Gastroesophageal sphincter (tissue), 4 donors: Measurements from ENCODE around the gene RAF1. TPM values are rescaled to one million over a fixed set of nuclear protein-coding genes. Genes with fewer than 3 reads are reported as not detected.

Source experiments
- ATAC-seq: fragments of 150-250 bp; one replicate; pipeline ENCODE4 v1.9.1; 2016; ENCODE audit warnings: mild to moderate bottlenecking, moderate library complexity
- H3K27ac ChIP-seq, 4 donors: fragments of 200-600 bp; sonication (generic) in 3 of 4; 1 replicate in 3 of 4; 2 replicates in 1 of 4; pipeline ENCODE4 v1.5.1; 2016 to 2019
- H3K27me3 ChIP-seq: fragments of 200-600 bp; sonication (generic); one replicate; pipeline ENCODE4 v1.5.1; 2019
- H3K36me3 ChIP-seq, 2 donors: fragments of 200-600 bp; sonication (generic); one replicate each; pipeline ENCODE4 v1.5.1; 2019; ENCODE audit warnings: control low read depth in 1 of 2
- H3K4me1 ChIP-seq, 3 donors: fragments of 200-600 bp; sonication (generic); 1 replicate in 2 of 3; 2 replicates in 1 of 3; pipeline ENCODE4 v1.5.1; 2016 to 2019; ENCODE audit warnings: control low read depth in 2 of 3
- H3K4me3 ChIP-seq, 2 donors: fragments of 200-600 bp; sonication (generic); one replicate each; pipeline ENCODE4 v1.5.1; 2019; ENCODE audit warnings: mild to moderate bottlenecking in 1 of 2, moderate library complexity in 1 of 2
- H3K9me3 ChIP-seq, 3 donors: fragments of 200-600 bp; sonication (generic); one replicate each; pipeline ENCODE4 v1.5.1; 2017 to 2019; ENCODE audit warnings: control low read depth in 2 of 3
- CTCF ChIP-seq, 4 experiments: fragments of 200-600 bp in 2 of 4; fragments of 450-650 bp in 2 of 4; sonication (generic) in 1 of 4; IDR thresholded peaks; one replicate each; pipeline ENCODE4 v1.5.1; 2017 to 2019; ENCODE audit warnings: antibody characterized with exemption in 4 of 4, mild to moderate bottlenecking in 2 of 4, moderate library complexity in 2 of 4
- EP300 ChIP-seq: sonication (generic); formaldehyde crosslinking; IDR thresholded peaks from one replicate; pipeline ENCODE4 v1.6.1; 2017; ENCODE audit warnings: antibody characterized with exemption, mild to moderate bottlenecking
- POLR2A ChIP-seq, 2 donors: fragments of 450-650 bp; IDR thresholded peaks; one replicate each; pipeline ENCODE4 v1.6.1; 2017; ENCODE audit warnings: antibody characterized with exemption in 2 of 2, mild to moderate bottlenecking in 2 of 2, moderate library complexity in 1 of 2
- POLR2AphosphoS5 ChIP-seq: sonication (generic); formaldehyde crosslinking; IDR thresholded peaks from one replicate; pipeline ENCODE4 v1.6.1; 2017; ENCODE audit warnings: antibody characterized with exemption
- WGBS, 2 donors: methylation state at CpG; one replicate each; pipeline ENCODE4 v1.1.5; 2018; ENCODE audit warnings: low coverage in 1 of 2; 5-methylcytosine and 5-hydroxymethylcytosine counted together
- total RNA-seq, 4 donors: library from RNA; depleted of rRNA; stranded (reverse); fragments of >200 nt; gene quantifications; one replicate each; pipeline ENCODE4 v1.1.0, GENCODE V29; 2016

The RAF1 gene
- total RNA-seq, 4 donors from 2014 or later: 115 to 146 (median 130) TPM

GRCh38 chr3:12622335-12622734 lies 41.6 kb downstream of the RAF1 start:
- H3K27ac ChIP-seq: no peak overlapping the region
- peaks cover 0 to 15% of the 10 kb centered on the region in 2 donors for H3K36me3 ChIP-seq
- TF ChIP-seq CTCF (IDR thresholded peaks at IDR 0.05): no peak
- TF ChIP-seq POLR2AphosphoS5: no peak
- no peak for TF ChIP-seq POLR2A (IDR thresholded peaks at IDR 0.05)
- TF ChIP-seq EP300: no peak
- H3K4me3 ChIP-seq: no peak overlapping the region
- no peaks in the 10 kb centered on the region for H3K27me3 ChIP-seq
- H3K4me1 ChIP-seq: peaks cover 0 to 72% (median 3%) of the 10 kb centered on the region in 3 donors
- no peaks in the 10 kb centered on the region for H3K9me3 ChIP-seq
- no peak for ATAC-seq
- WGBS, 2 donors: 65 to 67% methylated on average over 4 of the region's 4 CpGs

GRCh38 chr3:12620729-12621128 lies 43.2 kb downstream of the RAF1 start:
- ATAC-seq: no peak
- Histone ChIP-seq H3K36me3 (peaks cover 0 to 29% of the 10 kb centered on the region in 2 donors), H3K27ac (no peak overlapping the region), H3K27me3 (no peaks in the 10 kb centered on the region), H3K9me3 (no peaks in the 10 kb centered on the region), H3K4me3 (no peak overlapping the region), H3K4me1 (peaks cover 0 to 56% (median 3%) of the 10 kb centered on the region in 3 donors)
- TF ChIP-seq EP300 (no peak), POLR2AphosphoS5 (no peak), CTCF (IDR thresholded peaks at IDR 0.05) (no peak), POLR2A (IDR thresholded peaks at IDR 0.05) (no peak)

GRCh38 chr3:12620305-12620704 lies 43.6 kb downstream of the RAF1 start:
- H3K27ac ChIP-seq: no peak overlapping the region
- no peaks in the 10 kb centered on the region for H3K9me3 ChIP-seq
- peaks cover 0 to 52% (median 3%) of the 10 kb centered on the region in 3 donors for H3K4me1 ChIP-seq
- H3K36me3 ChIP-seq: peaks cover 0 to 33% of the 10 kb centered on the region in 2 donors
- no peak overlapping the region for H3K4me3 ChIP-seq
- no peaks in the 10 kb centered on the region for H3K27me3 ChIP-seq
- TF ChIP-seq EP300: no peak
- no peak for TF ChIP-seq POLR2AphosphoS5
- no peak for TF ChIP-seq POLR2A (IDR thresholded peaks at IDR 0.05)
- TF ChIP-seq CTCF (IDR thresholded peaks at IDR 0.05): no peak
- ATAC-seq: no peak
- 90 to 91% methylated on average over 2 to 6 of the region's 6 CpGs for WGBS, 2 donors

- H3K9me3 ChIP-seq: no peaks in the 10 kb centered on the region
- H3K27me3 ChIP-seq: no peaks in the 10 kb centered on the region
- no peak for TF ChIP-seq POLR2AphosphoS5
- no peak for TF ChIP-seq CTCF (IDR thresholded peaks at IDR 0.05)
- TF ChIP-seq EP300: no peak
- TF ChIP-seq POLR2A (IDR thresholded peaks at IDR 0.05): no peak
- H3K27ac ChIP-seq: no peak overlapping the region
- WGBS, 2 donors: 90 to 93% methylated on average over 3 to 6 of the region's 6 CpGs
- peaks cover 0 to 35% (median 3%) of the 10 kb centered on the region in 3 donors for H3K4me1 ChIP-seq
- no peak overlapping the region for H3K4me3 ChIP-seq
- ATAC-seq: no peak
- peaks cover 0 to 49% of the 10 kb centered on the region in 2 donors for H3K36me3 ChIP-seq
Observed at GRCh38 chr3:12618426-12618825, 45.5 kb downstream of the RAF1 start.

- peaks cover 0 to 4% (median 0%) of the 10 kb centered on the region in 3 donors for H3K4me1 ChIP-seq
- H3K27ac ChIP-seq: no peak overlapping the region
- no peaks in the 10 kb centered on the region for H3K9me3 ChIP-seq
- WGBS, 2 donors: 97 to 100% methylated on average over 2 to 3 of the region's 4 CpGs
- no peak overlapping the region for H3K4me3 ChIP-seq
- no peak for TF ChIP-seq POLR2AphosphoS5
- TF ChIP-seq CTCF (IDR thresholded peaks at IDR 0.05): no peak
- no peak for TF ChIP-seq POLR2A (IDR thresholded peaks at IDR 0.05)
- no peak for TF ChIP-seq EP300
- no peak for ATAC-seq
- H3K27me3 ChIP-seq: no peaks in the 10 kb centered on the region
- H3K36me3 ChIP-seq: peaks cover 0 to 69% of the 10 kb centered on the region in 2 donors
Observed at GRCh38 chr3:12615266-12615665, 48.7 kb downstream of the RAF1 start.
